SK-N-MC (cell line): ENCODE results near the gene MRAP.

Experiments
- EZH2 ChIP-seq: fragments of 200-600 bp; sonication (generic); IDR thresholded peaks from one replicate; pipeline ENCODE4 v1.6.1; 2017; ENCODE audit warnings: antibody characterized with exemption
- POLR2AphosphoS5 ChIP-seq: IDR thresholded peaks from 2 replicates; pipeline ENCODE4 v1.6.1; 2012; ENCODE audit warnings: mild to moderate bottlenecking, low read depth, low read length, borderline replicate concordance

DNA sequence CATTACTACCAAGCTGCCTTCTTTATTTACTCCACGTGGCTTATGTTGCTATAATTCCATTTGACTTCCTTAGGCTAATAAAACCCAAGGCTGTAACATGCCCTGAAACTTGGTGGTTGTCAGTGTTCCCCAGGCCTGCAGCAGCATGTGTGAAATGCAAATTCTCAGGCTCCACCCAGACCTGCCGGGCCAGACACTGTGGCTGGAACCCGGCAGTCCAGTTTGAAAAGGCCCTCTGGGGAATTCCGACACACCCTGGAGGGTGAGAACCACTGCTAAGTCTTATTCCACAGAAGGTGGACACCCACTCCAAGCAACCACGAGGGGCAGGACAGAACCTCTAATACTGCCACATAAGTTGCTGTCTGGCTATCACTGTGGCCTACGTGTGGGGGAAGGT, 52.8 kb downstream of the MRAP start:
- TF ChIP-seq POLR2AphosphoS5 (no peak), EZH2 (no peak)
